ENCODE results near the gene COQ7.

Gene COQ7

DNA sequence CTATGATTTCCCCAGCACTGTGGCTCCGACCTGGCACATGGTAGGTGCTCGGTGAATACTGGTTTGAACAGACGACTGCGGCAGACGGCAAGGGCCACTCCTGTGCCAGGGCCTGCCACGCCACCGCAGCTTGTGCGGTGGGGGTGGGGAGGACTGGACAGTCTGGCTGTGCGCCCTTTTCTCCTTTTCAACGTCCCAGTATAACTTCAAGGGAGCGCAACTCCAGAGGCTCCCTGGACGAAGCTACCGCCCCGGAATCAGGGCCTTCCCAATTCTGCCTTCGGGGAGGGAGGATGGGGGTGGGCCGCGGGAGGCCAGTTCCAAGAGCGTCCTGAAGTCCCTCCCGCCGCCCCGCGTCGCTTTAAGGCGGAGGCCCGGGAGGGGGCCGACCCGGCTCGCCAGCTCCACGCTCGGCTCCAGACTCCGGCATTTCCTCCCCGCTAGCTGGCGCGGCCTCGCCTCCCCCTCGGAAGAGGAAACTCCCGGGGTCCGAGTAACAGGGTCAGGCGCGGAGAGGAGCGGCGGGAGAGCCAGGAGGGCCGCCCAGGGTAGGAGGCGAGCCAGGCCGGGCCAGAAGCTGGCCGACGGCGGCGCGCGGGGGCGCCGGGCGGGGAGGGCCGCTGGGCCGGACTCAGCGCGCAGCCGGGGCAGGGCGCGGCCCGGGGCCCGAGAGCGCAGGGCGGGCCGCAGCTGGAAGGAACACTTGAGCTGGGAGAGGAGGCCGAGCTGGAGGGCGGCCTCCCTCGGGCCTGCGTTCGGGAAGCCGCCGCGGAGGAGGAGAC lies 46.4 kb downstream of the COQ7 start, which contains the start of gene ITPRIPL2:
Gene ITPRIPL2 (plus strand): TSS at position 388 of the 782 bp plus-strand sequence. CDS start 498 bp downstream, outside the sequence.
- peak within 1 kb of the TSS; percentile 88 for H2AFZ ChIP-seq (ENCODE audit: low read length)
- WGBS, 2 donors (ENCODE audit: extremely low coverage in 2 of 2, insufficient read length in 2 of 2, insufficient replicate concordance in 1 of 2) = no CpG with 5 or more reads among the region's 74 CpGs
- peak within 1 kb of the TSS; percentile 46 to 78 for H3K4me3 ChIP-seq (ENCODE audit: low read length in 2 of 2)
- H4K8ac ChIP-seq (ENCODE audit: low read depth, low read length) = peak within 1 kb of the TSS; percentile 100
- DNase-seq (ENCODE audit: low spot score) = peak; percentile 48
- peak within 1 kb of the TSS; percentile 85 for H3K9ac ChIP-seq (ENCODE audit: low read depth, low read length, poor library complexity)
- peaks cover 0 to 23% (median 5%) of the 10 kb centered on the region in 3 experiments for H3K27me3 ChIP-seq (ENCODE audit: control insufficient read depth in 3 of 3, insufficient read depth in 3 of 3, low read depth in 1 of 3, low read length in 3 of 3)
- H2BK120ac ChIP-seq (ENCODE audit: low read depth, low read length) = peak within 1 kb of the TSS; percentile 57
- H2BK15ac ChIP-seq (ENCODE audit: low read length) = peak within 1 kb of the TSS; percentile 95
- peaks cover 0 to 2% of the 10 kb centered on the region in 2 donors for H3K36me3 ChIP-seq (replicated peaks in 1 of 2; ENCODE audit: control insufficient read depth in 2 of 2, insufficient read depth in 2 of 2, low read length in 2 of 2)
- peaks cover 5 to 6% of the 10 kb centered on the region in 2 donors for H3K4me1 ChIP-seq (ENCODE audit: control insufficient read depth in 2 of 2, insufficient read depth in 1 of 2, low read depth in 1 of 2, low read length in 2 of 2)
- H2AK5ac ChIP-seq (ENCODE audit: low read depth, low read length) = peak within 1 kb of the TSS; percentile 68
- peaks cover 0 to 8% of the 10 kb centered on the region in 2 donors for H3K9me3 ChIP-seq (replicated peaks in 1 of 2; ENCODE audit: control insufficient read depth in 2 of 2, insufficient read depth in 1 of 2, low read depth in 1 of 2, low read length in 2 of 2)
- H3K23ac ChIP-seq (ENCODE audit: low read depth, low read length, poor library complexity) = peak within 1 kb of the TSS; percentile 86
- H3K14ac ChIP-seq (ENCODE audit: low read length) = peak within 1 kb of the TSS; percentile 65
- peak within 1 kb of the TSS; percentile 84 for H3K4me2 ChIP-seq (ENCODE audit: insufficient read depth, low read length, poor library complexity, severe bottlenecking)
- H4K91ac ChIP-seq (ENCODE audit: low read depth, low read length, poor library complexity) = peak within 1 kb of the TSS; percentile 74
- no peak within 1 kb of the TSS for H2BK5ac ChIP-seq (ENCODE audit: low read length)
- H3K18ac ChIP-seq (ENCODE audit: low read length) = peak within 1 kb of the TSS; percentile 98
- H3K27ac ChIP-seq (replicated peaks; ENCODE audit: low read length) = no peak within 1 kb of the TSS
- peak within 1 kb of the TSS; percentile 37 for H3K4ac ChIP-seq (ENCODE audit: low read length)
- no peaks in the 10 kb centered on the region for H3K79me1 ChIP-seq (ENCODE audit: low read depth, low read length)
- peak within 1 kb of the TSS; percentile 23 for H2BK12ac ChIP-seq (ENCODE audit: low read length)

DNA sequence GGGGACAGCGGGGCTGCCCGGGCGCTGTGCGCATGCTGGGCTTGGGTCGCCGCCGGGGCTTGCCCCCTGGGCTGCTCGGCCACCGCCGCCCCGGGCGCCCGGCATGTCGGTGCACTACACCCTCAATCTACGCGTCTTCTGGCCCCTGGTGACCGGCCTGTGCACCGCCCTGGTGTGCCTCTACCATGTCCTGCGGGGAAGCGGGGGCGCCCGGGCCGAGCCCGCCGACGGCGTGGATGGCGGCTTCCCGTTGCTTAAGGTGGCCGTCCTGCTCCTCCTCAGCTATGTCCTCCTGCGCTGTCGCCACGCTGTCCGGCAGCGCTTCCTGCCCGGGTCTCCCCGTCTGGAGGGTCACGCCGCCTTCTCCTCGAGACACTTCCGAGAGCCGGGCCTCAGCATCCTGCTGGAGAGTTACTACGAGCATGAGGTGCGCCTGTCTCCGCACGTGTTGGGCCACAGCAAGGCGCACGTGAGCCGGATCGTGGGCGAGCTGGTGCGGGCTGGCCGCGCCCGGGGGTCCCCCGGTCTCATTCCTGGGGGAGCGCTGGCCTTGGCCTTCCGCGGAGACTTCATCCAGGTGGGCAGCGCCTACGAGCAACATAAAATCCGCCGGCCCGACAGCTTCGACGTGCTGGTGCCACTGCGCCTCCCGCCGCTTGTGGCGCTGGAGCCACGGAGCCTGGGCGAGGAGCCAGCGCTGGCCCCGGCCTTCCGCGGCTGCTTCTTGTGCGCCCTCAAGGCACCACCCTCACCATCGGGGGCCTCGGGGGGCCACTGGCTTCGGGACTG lies 47.1 kb downstream of the COQ7 start:
- Histone ChIP-seq H4K8ac (ENCODE audit: low read depth, low read length) (peak overlapping the region; percentile 100), H3K9me3 (replicated peaks in 1 of 2; ENCODE audit: control insufficient read depth in 2 of 2, insufficient read depth in 1 of 2, low read depth in 1 of 2, low read length in 2 of 2) (peaks cover 0 to 8% of the 10 kb centered on the region in 2 donors), H3K4me2 (ENCODE audit: insufficient read depth, low read length, poor library complexity, severe bottlenecking) (peak overlapping the region; percentile 84), H3K79me1 (ENCODE audit: low read depth, low read length) (no peaks in the 10 kb centered on the region), H3K14ac (ENCODE audit: low read length) (peak overlapping the region; percentile 65), H2BK15ac (ENCODE audit: low read length) (peak overlapping the region; percentile 95), H2BK12ac (ENCODE audit: low read length) (peak overlapping the region; percentile 23), H2AFZ (ENCODE audit: low read length) (peak overlapping the region; percentile 88), H3K27ac (replicated peaks; ENCODE audit: low read length) (no peak overlapping the region), H3K4me3 (ENCODE audit: low read length in 2 of 2) (peak overlapping the region; percentile 46 to 78), H3K4me1 (ENCODE audit: control insufficient read depth in 2 of 2, insufficient read depth in 1 of 2, low read depth in 1 of 2, low read length in 2 of 2) (peaks cover 5 to 6% of the 10 kb centered on the region in 2 donors), H3K4ac (ENCODE audit: low read length) (peak overlapping the region; percentile 37), H3K9ac (ENCODE audit: low read depth, low read length, poor library complexity) (peak overlapping the region; percentile 78), H4K91ac (ENCODE audit: low read depth, low read length, poor library complexity) (peak overlapping the region; percentile 74), H3K23ac (ENCODE audit: low read depth, low read length, poor library complexity) (peak overlapping the region; percentile 86), H2BK120ac (ENCODE audit: low read depth, low read length) (peak overlapping the region; percentile 48), H2AK5ac (ENCODE audit: low read depth, low read length) (peak overlapping the region; percentile 68), H3K18ac (ENCODE audit: low read length) (peak overlapping the region; percentile 98), H2BK5ac (ENCODE audit: low read length) (no peak overlapping the region), H3K27me3 (ENCODE audit: control insufficient read depth in 3 of 3, insufficient read depth in 3 of 3, low read depth in 1 of 3, low read length in 3 of 3) (peaks cover 0 to 23% (median 5%) of the 10 kb centered on the region in 3 experiments), H3K36me3 (replicated peaks in 1 of 2; ENCODE audit: control insufficient read depth in 2 of 2, insufficient read depth in 2 of 2, low read length in 2 of 2) (peaks cover 0 to 2% of the 10 kb centered on the region in 2 donors)
- peak; percentile 15 for DNase-seq (ENCODE audit: low spot score)
- no CpG with 5 or more reads among the region's 80 CpGs for WGBS, 2 donors (ENCODE audit: extremely low coverage in 2 of 2, insufficient read length in 2 of 2, insufficient replicate concordance in 1 of 2)

DNA sequence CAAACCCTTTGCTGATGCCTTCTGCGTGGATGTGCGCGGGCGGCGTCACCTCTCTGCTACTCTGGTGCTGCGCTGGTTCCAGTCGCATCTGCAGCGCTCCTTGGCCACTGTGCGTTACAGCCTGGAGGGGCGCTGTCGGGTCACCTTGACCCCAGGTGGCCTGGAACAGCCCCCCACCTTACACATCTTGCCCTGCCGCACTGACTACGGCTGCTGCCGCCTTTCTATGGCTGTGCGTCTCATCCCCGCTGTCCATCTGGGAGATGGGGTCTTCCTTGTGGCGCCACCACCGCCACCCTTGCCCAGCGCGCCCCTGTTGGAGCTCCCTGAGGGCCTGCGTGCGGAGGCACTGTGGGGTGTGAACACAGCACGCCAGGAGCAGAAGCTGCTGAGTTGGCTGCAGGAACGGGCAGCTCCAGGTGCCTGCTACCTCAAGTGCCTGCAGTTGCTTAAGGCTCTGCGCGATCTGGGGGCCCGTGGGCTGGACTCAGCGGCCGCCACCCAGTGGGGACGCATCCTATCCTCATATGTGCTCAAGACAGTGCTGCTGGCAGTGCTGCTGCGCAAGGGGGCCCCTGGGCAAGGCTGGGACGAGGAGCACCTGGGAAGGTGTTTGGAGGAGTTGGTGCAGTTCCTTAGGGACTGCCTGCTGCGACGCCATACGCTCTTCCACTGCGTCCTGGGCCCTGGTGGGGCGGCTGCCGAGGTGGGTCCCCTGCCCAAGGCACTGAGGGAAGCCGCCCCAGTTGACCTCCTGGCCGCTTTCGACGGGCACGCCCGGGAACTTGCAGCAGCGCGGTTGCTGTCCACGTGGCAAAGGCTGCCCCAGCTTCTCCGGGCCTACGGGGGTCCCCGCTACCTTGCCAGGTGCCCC lies 48.0 kb downstream of the COQ7 start:
- Histone ChIP-seq H3K4me3 (ENCODE audit: low read length in 2 of 2) (no peak overlapping the region), H2BK5ac (ENCODE audit: low read length) (peak overlapping the region; percentile 42), H3K9ac (ENCODE audit: low read depth, low read length, poor library complexity) (no peak overlapping the region), H3K36me3 (replicated peaks in 1 of 2; ENCODE audit: control insufficient read depth in 2 of 2, insufficient read depth in 2 of 2, low read length in 2 of 2) (peaks cover 0 to 2% of the 10 kb centered on the region in 2 donors), H3K79me1 (ENCODE audit: low read depth, low read length) (no peaks in the 10 kb centered on the region), H2BK15ac (ENCODE audit: low read length) (peak overlapping the region; percentile 95), H2AK5ac (ENCODE audit: low read depth, low read length) (peak overlapping the region; percentile 68), H3K4me2 (ENCODE audit: insufficient read depth, low read length, poor library complexity, severe bottlenecking) (no peak overlapping the region), H3K23ac (ENCODE audit: low read depth, low read length, poor library complexity) (peak overlapping the region; percentile 86), H4K8ac (ENCODE audit: low read depth, low read length) (no peak overlapping the region), H3K14ac (ENCODE audit: low read length) (no peak overlapping the region), H3K4me1 (ENCODE audit: control insufficient read depth in 2 of 2, insufficient read depth in 1 of 2, low read depth in 1 of 2, low read length in 2 of 2) (peaks cover 5 to 6% of the 10 kb centered on the region in 2 donors), H4K91ac (ENCODE audit: low read depth, low read length, poor library complexity) (no peak overlapping the region), H3K18ac (ENCODE audit: low read length) (peak overlapping the region; percentile 98), H3K27me3 (ENCODE audit: control insufficient read depth in 3 of 3, insufficient read depth in 3 of 3, low read depth in 1 of 3, low read length in 3 of 3) (peaks cover 0 to 23% (median 5%) of the 10 kb centered on the region in 3 experiments), H3K4ac (ENCODE audit: low read length) (peak overlapping the region; percentile 17), H3K9me3 (replicated peaks in 1 of 2; ENCODE audit: control insufficient read depth in 2 of 2, insufficient read depth in 1 of 2, low read depth in 1 of 2, low read length in 2 of 2) (peaks cover 0 to 8% of the 10 kb centered on the region in 2 donors), H2BK12ac (ENCODE audit: low read length) (no peak overlapping the region), H2AFZ (ENCODE audit: low read length) (no peak overlapping the region), H3K27ac (replicated peaks; ENCODE audit: low read length) (no peak overlapping the region), H2BK120ac (ENCODE audit: low read depth, low read length) (no peak overlapping the region)
- WGBS, 2 donors (ENCODE audit: extremely low coverage in 2 of 2, insufficient read length in 2 of 2, insufficient replicate concordance in 1 of 2) = no CpG with 5 or more reads among the region's 50 CpGs
- DNase-seq (ENCODE audit: low spot score) = no peak
